NCI-H187 (cell line): ENCODE data around the gene P2RY11.

Experiments used
- DNase-seq, 2 experiments: peaks; one replicate each; lab custom pipeline; 2025; lab: John Stamatoyannopoulos, UW

The P2RY11 gene

DNA sequence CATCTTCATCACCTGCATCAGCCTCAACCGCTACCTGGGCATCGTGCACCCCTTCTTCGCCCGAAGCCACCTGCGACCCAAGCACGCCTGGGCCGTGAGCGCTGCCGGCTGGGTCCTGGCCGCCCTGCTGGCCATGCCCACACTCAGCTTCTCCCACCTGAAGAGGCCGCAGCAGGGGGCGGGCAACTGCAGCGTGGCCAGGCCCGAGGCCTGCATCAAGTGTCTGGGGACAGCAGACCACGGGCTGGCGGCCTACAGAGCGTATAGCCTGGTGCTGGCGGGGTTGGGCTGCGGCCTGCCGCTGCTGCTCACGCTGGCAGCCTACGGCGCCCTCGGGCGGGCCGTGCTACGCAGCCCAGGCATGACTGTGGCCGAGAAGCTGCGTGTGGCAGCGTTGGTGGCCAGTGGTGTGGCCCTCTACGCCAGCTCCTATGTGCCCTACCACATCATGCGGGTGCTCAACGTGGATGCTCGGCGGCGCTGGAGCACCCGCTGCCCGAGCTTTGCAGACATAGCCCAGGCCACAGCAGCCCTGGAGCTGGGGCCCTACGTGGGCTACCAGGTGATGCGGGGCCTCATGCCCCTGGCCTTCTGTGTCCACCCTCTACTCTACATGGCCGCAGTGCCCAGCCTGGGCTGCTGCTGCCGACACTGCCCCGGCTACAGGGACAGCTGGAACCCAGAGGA is 2.6 kb downstream of the P2RY11 start:
- DNase-seq, result no peak

DNA sequence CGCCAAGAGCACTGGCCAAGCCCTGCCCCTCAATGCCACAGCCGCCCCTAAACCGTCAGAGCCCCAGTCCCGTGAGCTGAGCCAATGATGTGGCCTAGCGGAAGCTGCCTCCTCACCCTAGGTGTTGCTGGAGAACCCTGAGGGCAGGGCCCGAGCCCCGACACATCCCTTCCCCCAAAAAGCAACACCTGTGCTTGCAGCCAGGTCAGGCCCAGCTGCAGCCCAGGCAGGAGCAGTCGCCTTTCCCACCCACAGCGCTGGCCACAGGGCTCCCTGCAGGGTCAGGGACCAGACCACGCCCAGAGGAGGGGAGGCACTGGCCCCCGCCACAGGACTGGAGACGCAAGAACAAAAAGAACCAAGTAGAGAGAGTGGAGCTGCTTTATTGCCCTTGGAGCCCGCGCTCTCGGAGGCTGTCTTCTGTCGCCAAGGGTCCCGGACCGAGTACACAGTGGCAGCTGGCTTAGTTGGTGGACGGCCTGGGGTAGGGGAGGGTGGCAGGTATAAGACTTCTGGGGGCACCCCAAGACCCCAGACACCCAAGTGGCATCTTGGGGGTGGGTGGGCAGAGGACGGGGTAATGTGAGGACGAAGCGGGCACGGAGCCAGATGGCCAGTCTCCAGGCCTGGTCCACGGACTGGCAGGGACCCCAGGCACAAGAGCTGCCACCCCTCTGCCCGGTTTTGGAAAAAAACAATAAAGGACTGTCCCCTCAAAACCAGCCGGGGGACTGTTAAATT is 3.3 kb downstream of the P2RY11 start:
- no peak for DNase-seq

DNA sequence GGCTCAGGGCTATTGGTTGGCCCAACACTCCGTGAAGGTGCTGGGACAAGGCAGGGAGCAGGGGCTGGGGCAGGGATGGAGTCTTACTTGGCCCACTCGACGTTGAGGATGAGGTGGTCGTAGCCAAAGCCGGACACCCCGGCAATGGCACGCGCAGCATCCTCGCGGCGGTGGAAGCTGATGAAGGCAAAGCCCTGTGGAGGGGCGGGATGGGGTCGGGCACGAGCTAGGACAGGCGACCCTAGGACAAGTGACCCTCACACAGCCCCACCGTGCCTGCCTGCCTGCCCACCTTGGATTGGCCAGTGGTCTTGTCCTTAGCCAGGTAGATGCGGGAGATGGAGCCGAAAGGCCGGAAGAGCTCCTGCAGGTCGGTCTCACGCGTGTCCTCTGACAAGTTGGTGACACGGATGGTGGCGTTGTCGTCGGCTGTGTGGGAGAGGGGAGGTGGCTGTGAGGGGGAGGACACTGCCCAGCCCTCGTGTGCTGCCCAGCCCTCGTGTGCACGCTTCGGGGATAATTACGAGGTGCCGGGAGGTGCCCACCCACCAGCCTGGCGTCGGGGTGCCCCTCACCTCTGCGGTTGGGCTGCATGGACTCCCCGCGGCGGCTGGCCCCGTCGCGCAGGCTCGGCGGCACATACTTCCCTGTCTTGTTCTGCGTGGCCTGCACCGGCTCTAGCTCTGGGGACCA is 4.0 kb downstream of the P2RY11 start:
- DNase-seq, result no peak

DNA sequence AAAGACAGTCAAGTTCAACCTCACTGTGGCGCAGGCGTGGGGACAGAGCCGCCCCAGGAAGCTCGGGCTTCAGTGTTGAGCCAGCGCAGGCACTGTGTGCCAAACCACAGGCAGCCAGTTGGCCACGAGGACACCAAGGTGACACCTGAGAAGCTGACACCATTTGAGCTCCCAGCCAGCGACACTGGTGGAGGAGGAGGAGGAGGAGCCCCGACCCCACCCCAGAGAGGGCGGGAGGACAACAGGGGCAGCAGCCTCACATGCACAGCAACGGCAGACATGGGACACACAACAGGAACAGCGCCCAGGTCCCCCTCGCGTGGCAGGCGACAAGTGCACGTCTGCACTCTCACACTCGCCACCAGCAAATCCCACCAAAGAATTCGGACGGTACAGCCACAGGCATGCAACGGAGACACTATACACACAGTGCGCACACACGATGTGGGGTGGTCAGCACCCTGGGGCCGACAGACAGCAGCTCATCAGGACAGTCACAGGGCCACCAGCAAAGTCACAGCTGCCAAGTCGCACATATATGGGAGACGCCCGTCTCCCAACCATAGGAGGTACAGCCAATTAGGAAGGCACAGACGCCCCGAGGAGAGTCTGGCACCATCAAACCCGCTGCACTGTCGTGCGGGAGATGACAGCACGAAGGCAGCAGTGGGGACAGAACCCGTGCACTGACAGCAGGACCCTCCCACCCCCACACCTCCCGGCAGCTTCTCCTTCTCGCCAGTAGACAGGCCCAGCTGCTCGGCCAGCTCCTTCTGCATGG is 4.8 kb downstream of the P2RY11 start:
- no peak for DNase-seq

DNA sequence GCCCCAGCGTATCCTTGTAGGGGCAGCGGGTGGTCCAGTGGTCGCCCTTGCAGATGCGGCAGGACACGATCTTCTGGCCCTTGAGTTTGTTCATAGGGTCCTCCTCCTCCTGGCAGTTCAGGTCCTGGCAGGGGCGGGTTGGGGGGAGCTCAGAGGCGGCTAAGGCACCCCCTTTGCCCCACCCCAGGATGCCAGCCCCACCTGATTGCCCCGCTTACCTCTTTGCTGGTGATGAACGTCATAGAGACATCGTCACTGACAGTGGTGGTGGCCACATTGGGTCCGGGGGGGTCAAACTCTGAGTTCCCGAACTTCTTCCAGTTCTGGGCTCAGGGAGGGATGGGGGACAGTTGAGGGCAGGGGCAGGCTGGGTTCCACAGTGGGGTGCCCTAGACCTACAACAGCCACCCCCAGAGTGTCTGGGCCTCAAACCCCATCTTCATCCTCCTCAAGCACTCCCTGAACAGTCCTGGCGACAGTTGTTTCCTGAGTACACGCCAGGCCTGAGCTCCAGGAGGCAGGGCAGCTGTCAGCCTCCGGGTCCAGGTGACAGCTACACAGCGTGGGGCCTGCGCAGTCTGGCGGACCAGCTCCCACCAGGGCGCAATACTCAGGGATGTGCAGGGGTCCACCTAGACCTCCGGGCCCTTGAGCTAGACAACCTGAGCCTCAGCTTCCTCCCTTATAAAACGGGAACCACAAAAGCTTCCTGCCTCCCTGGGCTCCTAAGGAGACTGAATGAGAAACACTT is 5.5 kb downstream of the P2RY11 start:
- no peak for DNase-seq

DNA sequence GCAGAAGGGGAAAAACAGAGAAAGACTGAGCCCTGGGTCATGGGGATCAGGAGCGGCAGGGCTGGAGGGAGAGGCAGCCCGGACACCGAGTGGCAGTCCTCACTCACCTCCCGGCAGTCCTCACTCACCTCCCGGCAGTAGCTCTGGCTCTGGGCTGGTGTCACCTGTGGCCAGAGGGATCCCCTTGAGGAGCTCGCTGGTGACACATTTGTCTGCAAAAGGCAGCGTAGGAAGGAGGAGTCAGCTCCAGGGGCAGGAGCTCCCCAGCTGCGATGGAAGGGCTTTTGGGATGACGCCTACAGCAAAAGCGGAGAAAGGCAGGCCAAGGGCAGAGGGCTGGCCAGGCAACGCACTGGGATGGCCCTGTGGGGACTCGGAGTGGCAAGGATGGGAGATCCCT is 7.5 kb downstream of the P2RY11 start:
- DNase-seq, result no peak

DNA sequence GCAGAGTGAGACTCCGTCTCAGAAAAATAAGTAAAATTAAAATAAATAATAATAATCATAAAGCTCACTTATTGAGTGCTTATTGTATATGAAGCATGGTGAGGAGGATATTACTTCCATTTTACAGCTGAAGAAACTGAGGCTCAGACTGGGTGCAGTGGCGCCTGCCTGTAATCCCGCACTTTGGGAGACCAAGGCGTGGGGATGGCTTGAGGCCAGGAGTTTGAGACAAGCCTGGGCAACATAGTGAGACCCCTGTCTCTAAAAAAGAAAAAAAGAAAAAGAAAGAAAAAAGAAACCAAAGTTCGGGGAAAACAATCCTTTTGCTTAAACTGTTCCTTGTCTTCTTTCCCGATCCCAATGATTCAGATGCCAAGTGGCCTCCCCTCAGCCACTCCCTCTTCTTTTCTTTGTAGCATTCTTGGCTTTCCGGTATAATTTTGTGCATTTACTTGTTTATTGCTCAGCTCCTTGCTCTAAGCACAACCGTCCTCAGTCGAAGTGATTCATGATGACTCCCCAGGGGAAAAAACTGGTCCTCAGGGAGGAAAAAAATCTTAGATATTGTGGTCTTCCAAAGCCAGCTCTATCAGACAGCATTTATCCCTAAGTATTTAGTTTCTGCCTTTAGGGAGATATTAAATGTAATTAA is 9.2 kb downstream of the P2RY11 start:
- DNase-seq, result no peak

DNA sequence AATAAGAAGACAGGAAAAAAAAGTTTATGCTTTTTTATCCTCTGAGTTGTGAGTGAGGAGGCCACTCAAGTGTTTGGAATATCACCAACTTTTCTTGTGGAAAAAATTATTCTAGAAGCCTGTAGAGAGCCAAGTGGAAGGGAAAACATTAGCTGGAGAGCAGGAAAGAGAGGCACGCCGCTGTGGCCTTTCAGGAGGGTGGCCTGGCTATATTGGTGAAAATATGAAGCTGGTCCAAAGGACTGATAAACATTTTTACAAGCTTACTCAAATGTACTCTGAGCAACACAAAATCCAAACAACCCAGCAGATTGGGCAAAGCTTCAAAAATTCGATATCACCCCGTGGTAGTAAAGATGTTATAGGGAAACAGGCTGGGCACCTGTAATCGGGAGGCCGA is 10.6 kb downstream of the P2RY11 start:
- no peak for DNase-seq

DNA sequence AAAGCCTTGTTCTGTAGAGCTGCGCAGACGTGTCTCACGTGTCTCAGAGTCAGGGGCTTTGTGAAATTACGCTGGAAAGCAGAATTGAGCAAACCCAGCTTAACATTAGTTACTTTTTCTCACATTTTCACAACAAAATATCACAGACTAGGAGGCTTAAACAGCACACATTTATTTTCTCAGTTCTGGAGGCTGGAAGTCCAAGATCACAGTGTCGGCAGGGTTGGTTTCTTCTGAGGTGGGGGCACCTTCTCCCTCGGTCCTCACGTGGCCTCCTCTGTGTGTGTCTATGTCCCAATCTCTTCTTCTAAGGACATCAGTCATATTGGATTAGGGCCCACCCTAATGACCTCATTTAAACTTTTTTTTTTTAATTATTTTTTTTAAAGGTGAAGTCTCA is 12.9 kb downstream of the P2RY11 start:
- DNase-seq, result no peak

DNA sequence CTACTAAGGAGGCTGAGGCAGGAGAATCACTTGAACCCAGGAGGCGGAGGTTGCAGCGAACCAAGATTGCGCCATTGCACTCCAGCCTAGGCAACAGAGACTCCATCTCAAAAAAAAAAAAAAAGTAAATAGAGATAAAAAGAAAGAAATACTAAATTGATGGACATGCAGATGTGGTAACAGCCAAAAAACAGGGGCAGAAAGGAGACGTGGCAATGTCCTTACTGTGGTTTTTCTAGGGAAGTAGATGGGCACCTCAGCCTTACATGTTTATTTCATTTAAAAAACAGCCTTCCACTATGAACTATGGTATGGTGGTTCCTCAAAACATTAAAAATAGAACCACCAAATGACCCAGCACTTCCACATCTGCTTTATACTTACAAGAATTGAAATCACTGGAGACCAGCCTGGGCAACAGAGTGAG is 14.7 kb downstream of the P2RY11 start:
- DNase-seq, result no peak

DNA sequence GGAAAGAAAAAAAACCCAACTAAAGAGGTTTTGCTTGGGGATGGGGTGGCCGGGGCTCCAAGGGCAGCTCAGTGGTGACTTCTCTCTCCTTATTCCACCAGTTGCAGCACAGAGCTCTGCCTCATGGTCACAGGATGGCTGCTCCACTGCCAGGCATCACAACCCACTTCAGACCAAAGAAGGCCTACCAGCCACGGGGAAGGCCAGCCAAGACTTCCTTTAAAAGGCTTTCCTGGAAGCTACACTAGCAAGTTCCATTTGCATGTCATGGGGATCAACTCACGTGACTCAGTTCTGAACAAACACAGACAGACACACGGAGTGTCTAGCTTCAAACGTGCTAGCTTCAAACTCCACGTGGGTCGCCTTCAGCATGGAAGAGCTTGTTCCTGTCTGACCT is 21.4 kb downstream of the P2RY11 start:
- no peak for DNase-seq

DNA sequence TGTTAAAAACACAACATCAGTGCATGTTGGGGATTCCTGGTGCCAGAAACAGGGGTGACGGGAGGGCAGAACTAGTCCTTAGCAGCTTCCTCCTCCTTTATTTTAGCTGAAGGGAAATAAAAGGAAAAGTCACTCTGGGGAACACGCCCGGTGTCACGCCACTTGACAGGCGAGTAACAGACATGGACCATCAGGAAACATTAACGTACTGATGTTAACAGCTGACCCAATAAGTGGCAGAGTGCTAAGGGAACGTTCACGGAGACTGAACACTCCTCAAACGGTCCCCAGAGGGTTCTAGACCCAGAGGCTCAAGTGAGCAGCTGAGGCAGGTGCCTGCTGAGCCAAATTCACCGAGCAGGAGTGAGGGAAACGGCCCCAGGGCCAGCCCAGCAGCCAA is 22.1 kb downstream of the P2RY11 start:
- peak; percentile 39 to 67 for DNase-seq

DNA sequence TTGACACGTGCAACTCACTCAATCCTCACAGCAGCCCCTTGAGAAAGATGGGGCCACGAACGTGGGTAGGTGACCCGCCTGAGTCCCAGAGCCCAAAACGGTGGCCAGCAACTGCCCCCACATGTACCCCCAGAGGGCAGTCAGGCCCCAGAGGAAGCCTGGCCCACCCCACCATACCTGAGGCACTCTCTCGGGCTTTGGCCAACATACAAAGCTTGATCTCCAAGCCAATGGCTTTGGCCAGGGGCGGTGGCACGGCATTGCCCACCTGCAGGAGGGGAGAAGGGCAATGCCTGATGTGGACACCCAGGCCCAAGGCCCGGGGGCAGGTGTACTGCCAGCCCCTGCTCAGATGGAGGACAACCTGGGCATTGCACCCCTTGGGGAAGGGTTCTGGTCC is 22.5 kb downstream of the P2RY11 start:
- no peak for DNase-seq

DNA sequence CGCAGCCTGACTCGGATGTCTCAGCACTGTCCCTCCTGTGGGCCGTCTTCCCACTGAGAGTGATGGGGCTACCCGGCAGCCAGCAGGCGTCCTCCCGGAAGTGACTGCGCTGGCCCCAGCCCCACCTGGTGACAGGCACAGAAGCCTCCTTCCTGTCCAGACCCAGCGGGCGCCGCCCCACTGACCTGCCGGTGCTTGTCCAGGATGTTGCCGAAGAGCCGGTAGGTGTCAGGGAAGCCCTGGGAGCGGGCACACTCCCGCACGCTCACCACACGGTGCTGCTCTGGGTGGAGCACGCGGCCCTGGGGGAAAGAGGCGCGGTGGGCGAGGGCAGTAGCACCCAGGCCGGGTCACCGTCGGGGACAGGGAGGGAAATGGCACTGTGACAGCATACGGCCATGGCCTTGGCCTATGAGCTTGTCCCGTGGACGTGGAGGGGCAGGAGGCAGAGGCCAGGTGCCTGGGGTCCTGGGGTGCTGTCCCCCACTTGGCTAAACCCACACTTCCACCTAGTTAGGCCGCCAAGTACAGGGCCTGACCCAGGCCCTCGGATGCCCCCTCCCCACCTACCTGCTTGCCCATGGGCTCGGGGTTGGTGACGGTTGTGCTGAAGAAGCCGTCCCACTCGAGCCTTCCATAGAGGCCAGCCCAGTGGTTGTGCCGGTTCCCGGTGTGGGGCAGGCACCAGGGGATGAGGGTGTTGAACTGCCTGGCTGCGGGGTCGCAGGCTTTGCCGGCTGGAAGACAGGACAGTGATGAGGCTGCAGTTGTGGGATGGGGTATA is 24.2 kb downstream of the P2RY11 start:
- no peak for DNase-seq

DNA sequence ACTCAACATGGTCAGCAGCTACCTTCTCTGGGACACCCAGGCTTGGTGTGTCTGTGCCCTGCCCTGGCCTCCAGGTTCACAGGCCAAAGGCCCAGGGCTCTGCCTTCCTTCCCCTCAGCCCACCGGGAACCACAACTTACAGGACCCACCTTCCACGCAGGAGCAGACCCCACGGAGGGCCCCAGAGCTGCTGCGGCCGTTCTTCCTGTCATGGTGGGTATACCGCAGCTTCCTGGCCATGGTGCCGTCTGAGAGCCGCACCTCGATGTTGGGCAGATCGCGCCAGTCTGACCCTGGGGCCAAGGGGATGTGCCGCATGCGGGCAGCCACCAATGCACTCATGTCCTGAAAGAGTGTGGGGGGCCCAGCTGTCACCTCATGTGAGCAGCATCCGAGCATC is 25.4 kb downstream of the P2RY11 start:
- DNase-seq, result no peak

DNA sequence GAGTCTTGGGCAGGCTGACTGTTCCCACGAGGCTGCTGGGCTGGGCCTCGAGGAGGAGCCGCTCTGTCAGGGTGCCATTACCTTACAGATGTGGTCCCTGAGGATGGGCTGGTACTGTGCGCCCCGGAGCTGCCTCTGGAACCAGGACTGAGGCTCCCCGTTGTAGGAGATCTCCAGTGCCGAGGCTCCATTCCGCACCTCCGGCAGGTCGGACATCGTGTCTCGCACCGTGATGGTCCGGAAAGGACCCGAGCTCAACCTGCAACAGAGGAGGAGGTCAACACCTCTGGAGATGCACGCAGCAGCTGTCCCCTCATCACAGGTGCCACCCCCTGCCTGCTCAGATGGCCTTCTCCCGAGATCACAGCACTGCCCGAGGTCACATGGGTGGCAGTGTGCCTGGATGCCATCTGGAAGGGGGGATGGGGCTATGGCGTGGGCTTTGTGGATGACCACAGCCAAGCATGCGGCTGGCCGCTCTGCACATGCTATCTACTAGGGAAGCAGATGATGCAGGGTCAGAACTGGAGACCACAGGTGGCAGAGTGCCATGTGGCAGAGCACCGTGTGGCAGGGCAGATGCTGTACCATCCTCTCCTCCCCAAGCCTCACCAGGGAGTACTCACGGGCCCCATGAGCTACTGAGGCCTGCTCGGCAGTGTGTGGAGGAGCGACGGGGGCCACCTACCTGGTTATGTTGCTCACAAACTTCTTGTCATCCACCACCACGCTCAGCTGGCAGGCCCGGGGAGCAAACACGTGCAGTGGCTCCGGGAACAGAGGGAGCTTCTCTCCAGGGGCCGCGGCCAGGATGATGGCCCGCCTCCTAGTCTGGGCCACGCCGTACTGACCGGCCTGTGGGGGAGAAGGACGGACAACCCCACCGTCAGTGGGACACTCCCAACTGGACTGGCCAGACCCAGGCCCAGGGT is 26.5 kb downstream of the P2RY11 start:
- DNase-seq, result no peak

DNA sequence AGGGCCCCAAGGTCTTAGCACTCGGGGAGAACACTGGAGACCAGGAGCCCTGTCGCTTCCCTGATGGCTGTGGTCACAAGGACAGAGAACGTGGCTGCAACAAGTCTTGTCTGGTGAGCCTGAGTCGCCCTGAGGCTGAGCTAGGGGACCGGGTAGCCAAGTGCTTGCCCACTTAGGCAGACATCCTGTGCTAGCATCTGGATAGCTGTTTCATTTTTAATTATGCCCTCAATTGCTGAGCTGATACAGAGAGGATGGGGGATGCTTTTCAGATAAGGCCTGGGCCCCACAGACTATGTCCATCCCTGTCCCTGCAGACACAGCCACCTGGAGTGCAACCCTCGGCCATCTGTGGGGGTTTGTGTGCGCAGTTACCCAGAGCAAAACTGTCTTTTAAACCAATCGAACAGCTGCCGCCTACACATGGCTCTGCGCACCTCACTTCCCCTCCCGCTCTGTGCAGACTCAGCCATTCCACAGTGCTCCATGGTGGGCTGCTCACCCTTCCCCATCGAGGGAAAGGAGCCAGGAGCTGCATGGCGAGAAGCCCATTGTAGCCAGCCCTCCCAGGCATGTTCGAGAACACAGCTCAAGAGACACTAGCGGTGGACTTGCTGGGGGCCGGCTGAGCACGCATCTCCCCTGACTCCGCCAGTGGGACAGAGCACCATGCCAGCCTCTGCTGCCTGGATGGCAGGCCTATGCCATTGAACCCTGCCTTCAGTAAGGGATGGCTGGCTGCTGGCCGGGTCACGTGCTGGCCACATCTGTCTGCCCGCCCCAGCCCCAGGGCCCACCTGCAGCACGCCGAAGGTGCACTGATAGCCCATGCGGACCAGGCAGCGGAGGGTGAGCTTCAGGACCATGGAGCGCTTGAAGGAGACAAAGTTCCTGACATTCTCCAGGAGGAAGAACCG is 27.6 kb downstream of the P2RY11 start:
- no peak for DNase-seq

DNA sequence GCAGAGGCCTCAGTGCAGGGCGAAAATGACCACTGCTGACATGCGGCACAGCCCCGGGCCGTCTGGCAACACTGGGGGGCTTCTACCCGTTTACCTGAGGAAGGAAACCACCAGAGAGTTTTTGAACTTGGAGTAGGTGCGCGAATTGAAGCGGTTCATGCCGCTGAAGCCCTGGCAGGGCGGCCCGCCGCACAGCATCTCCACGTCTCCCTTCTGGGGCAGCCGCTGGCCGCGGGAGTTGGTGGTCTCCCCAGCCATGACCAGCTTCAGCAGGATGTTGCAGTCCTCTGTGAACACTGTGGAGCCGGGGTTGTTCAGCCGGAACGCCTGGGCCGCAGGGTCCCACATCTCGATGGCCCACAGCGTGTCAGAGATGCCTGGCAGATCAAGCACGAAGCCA is 28.5 kb downstream of the P2RY11 start:
- DNase-seq, result no peak
